Keratinocyte (primary cell): Measurements from ENCODE around the gene USP48. TPM values are rescaled to one million over a fixed set of nuclear protein-coding genes. Genes with fewer than 3 reads are reported as not detected.

Experiments used
- DNase-seq: peaks from one replicate; pipeline ENCODE4 v3.0.0-alpha.2; 2011; ENCODE audit warnings: low read depth, missing footprints, low spot score
- FAIRE-seq: peaks from 2 replicates; lab custom pipeline; 2011; peaks lifted over from hg19 to GRCh38; lab: Jason Lieb, UNC
- H2AFZ ChIP-seq: 2 replicates; pipeline ENCODE4 v1.6.0; 2012; ENCODE audit warnings: low read length, control low read depth, inconsistent platforms; ENCODE audit not compliant: control insufficient read depth
- H3K27ac ChIP-seq: 2 replicates; pipeline ENCODE4 v1.5.1; 2011; ENCODE audit warnings: low read length; ENCODE audit not compliant: control insufficient read depth, insufficient read depth
- H3K27me3 ChIP-seq: 3 replicates; pipeline ENCODE4 v1.6.0; 2011; ENCODE audit warnings: low read length; ENCODE audit not compliant: control insufficient read depth, insufficient read depth; ENCODE audit errors: extremely low read depth
- H3K36me3 ChIP-seq, 2 experiments: 2 replicates in 1 of 2; 3 replicates in 1 of 2; pipeline ENCODE4 v1.5.1; 2011; ENCODE audit warnings: low read length in 2 of 2, mild to moderate bottlenecking in 1 of 2; ENCODE audit not compliant: control insufficient read depth in 2 of 2, insufficient read depth in 2 of 2; ENCODE audit errors: extremely low read depth in 1 of 2
- H3K4me1 ChIP-seq: 3 replicates; pipeline ENCODE4 v1.5.1; 2011; ENCODE audit warnings: low read length; ENCODE audit not compliant: control insufficient read depth, insufficient read depth; ENCODE audit errors: extremely low read depth
- H3K4me2 ChIP-seq: 3 replicates; pipeline ENCODE4 v1.6.0; 2011; ENCODE audit warnings: low read depth, low read length; ENCODE audit not compliant: control insufficient read depth, insufficient read depth; ENCODE audit errors: extremely low read depth
- H3K4me3 ChIP-seq, 3 experiments: fragments of 200-600 bp in 1 of 3; sonication (generic) in 1 of 3; 2 replicates in 2 of 3; 3 replicates in 1 of 3; pipeline ENCODE4 v1.5.1; 2011 to 2016; ENCODE audit warnings: low read length in 3 of 3, mild to moderate bottlenecking in 3 of 3, control low read depth in 2 of 3, inconsistent platforms in 1 of 3, low read depth in 1 of 3, mixed read lengths in 1 of 3, mixed run types in 1 of 3, moderate library complexity in 1 of 3; ENCODE audit not compliant: control insufficient read depth in 2 of 3, insufficient read depth in 2 of 3; ENCODE audit errors: extremely low read depth in 1 of 3
- H3K79me2 ChIP-seq: 2 replicates; pipeline ENCODE4 v1.6.0; 2012; ENCODE audit warnings: low read length; ENCODE audit not compliant: control insufficient read depth, insufficient read depth
- H3K9ac ChIP-seq: 3 replicates; pipeline ENCODE4 v1.6.0; 2011; ENCODE audit warnings: low read length; ENCODE audit not compliant: control insufficient read depth, insufficient read depth; ENCODE audit errors: extremely low read depth
- H3K9me1 ChIP-seq: 3 replicates; pipeline ENCODE4 v1.6.0; 2011; ENCODE audit warnings: low read length; ENCODE audit not compliant: control insufficient read depth, insufficient read depth; ENCODE audit errors: extremely low read depth
- H3K9me3 ChIP-seq: 2 replicates; pipeline ENCODE4 v1.5.1; 2012; ENCODE audit warnings: low read depth, low read length; ENCODE audit not compliant: control insufficient read depth
- H4K20me1 ChIP-seq: 3 replicates; pipeline ENCODE4 v1.6.0; 2011; ENCODE audit warnings: low read length; ENCODE audit not compliant: control insufficient read depth, insufficient read depth; ENCODE audit errors: extremely low read depth
- CTCF ChIP-seq, 3 experiments: IDR thresholded peaks in 1 of 3; conservative IDR thresholded peaks in 1 of 3; optimal IDR thresholded peaks in 1 of 3; 2 replicates in 2 of 3; 3 replicates in 1 of 3; pipeline versions ENCODE3 to v1.5.1; 2011; ENCODE audit warnings: low read length in 3 of 3, mild to moderate bottlenecking in 3 of 3, moderate library complexity in 2 of 3, control low read depth in 1 of 3, inconsistent platforms in 1 of 3; ENCODE audit not compliant: insufficient read depth in 2 of 3; ENCODE audit errors: extremely low read depth in 1 of 3
- EZH2 ChIP-seq: IDR thresholded peaks from one replicate; pipeline ENCODE4 v1.6.1; 2012; ENCODE audit warnings: inconsistent platforms, mild to moderate bottlenecking, low read length, moderate library complexity
- dilution Hi-C: fragments of 300-500 bp; cut with MboI; formaldehyde crosslinking; loops from one replicate; pipeline ENCODE4 v1.7.0; 2020; ENCODE audit warnings: low sequenced_read_pairs; ENCODE audit not compliant: extremely low pct_ligation_motif_present
- polyA plus RNA-seq, 5 experiments: library from polyadenylated mRNA; depleted of rRNA in 3 of 5; stranded (reverse) in 3 of 5; stranded (forward) in 1 of 5; unstranded in 1 of 5; fragments of >200 nt; gene quantifications; 1 replicate in 1 of 5; 2 replicates in 3 of 5; 3 replicates in 1 of 5; pipeline versions ENCODE4 v1.2.1 to v1.2.3, GENCODE V29; 2011 to 2012; ENCODE audit warnings: missing spikeins in 2 of 5, low read depth in 1 of 5, low replicate concordance in 1 of 5

Gene USP48
- polyA plus RNA-seq, 1 donor (not counting 4 experiments of a cell fraction or from before 2014, with no cell fraction given): 33.0 TPM

DNA sequence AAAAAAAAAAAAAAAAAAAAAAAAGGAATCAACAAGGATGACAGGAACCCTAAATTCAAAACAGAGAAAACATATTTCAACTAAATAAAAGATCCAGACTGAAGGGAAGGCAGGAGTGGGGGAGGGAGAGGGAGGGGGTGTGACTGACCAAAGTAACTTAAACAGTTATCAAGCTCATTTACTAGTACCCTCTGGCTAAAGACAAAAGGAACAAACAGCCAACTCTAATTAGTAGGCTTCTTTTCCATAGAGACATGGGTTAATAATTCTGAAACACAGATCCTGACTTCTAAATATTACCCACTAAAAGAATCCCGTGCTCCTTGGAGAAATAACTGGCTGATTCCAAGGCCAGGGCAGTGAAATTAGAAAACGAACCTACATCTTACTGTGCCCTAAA, 23.8 kb downstream of the USP48 start:
- Histone ChIP-seq H3K9me3 (no peaks in the 10 kb centered on the region), H2AFZ (no peak overlapping the region), H3K36me3 (peaks cover 5 to 14% of the 10 kb centered on the region in 2 experiments), H3K27me3 (no peaks in the 10 kb centered on the region), H3K27ac (no peak overlapping the region), H3K9me1 (no peaks in the 10 kb centered on the region), H4K20me1 (peaks cover 2% of the 10 kb centered on the region), H3K9ac (no peak overlapping the region), H3K79me2 (peaks cover 64% of the 10 kb centered on the region), H3K4me1 (no peaks in the 10 kb centered on the region), H3K4me2 (no peak overlapping the region), H3K4me3 (no peak overlapping the region)
- no peak for DNase-seq
- TF ChIP-seq CTCF (optimal IDR thresholded peaks at IDR 0.05 in 1 of 3, IDR thresholded peaks at IDR 0.05 in 1 of 3, conservative IDR thresholded peaks at IDR 0.05 in 1 of 3; ENCODE audit: extremely low read depth in 1 of 3, insufficient read depth in 2 of 3, low read length in 3 of 3): no peak
- no peak for TF ChIP-seq EZH2
- dilution Hi-C loops: no loop called here
- no peak for FAIRE-seq

DNA sequence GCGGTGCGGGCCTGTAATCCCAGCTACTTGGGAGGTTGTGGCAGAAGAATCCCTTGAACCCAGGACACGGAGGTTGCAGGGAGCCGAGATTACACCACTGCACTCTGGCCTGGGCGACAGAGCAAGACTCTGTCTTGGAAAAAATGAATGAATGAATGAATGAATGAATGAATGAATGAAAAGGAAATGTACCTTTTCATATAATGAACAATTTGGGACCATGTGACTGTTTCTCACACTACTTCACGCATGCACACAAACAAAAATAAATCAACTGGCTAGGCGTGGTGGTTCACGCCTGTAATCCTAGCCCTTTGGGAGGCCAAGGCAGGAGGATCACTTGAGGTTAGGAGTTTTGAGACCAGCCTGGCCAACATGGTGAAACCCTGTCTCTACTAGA, 24.3 kb downstream of the USP48 start:
- no peak overlapping the region for H3K27ac ChIP-seq
- H3K36me3 ChIP-seq: peaks cover 5 to 14% of the 10 kb centered on the region in 2 experiments
- H3K27me3 ChIP-seq: no peaks in the 10 kb centered on the region
- H3K9ac ChIP-seq: no peak overlapping the region
- no peaks in the 10 kb centered on the region for H3K9me1 ChIP-seq
- no peaks in the 10 kb centered on the region for H3K4me1 ChIP-seq
- H3K79me2 ChIP-seq: peaks cover 59% of the 10 kb centered on the region
- TF ChIP-seq CTCF (optimal IDR thresholded peaks at IDR 0.05 in 1 of 3, IDR thresholded peaks at IDR 0.05 in 1 of 3, conservative IDR thresholded peaks at IDR 0.05 in 1 of 3; ENCODE audit: extremely low read depth in 1 of 3, insufficient read depth in 2 of 3, low read length in 3 of 3) (no peak), EZH2 (no peak)
- no peak overlapping the region for H3K4me2 ChIP-seq
- H4K20me1 ChIP-seq: no peaks in the 10 kb centered on the region
- no peaks in the 10 kb centered on the region for H3K9me3 ChIP-seq
- no peak overlapping the region for H3K4me3 ChIP-seq
- H2AFZ ChIP-seq: no peak overlapping the region
- DNase-seq (no peak), FAIRE-seq (no peak)
- dilution Hi-C loops: no loop called here
